DOHH2 (cell line): ENCODE data around the gene DESI2.

ENCODE experiments used
- CTCF ChIP-seq: fragments of 200-600 bp; sonication (generic); IDR thresholded peaks from one replicate; pipeline ENCODE4 v1.5.1; 2014; ENCODE audit warnings: antibody characterized with exemption, mild to moderate bottlenecking, low read depth, low read length; ENCODE audit not compliant: poor library complexity, severe bottlenecking
- EZH2phosphoT487 ChIP-seq: fragments of 200-600 bp; sonication (generic); IDR thresholded peaks from 2 replicates; pipeline ENCODE4 v1.6.1; 2017; ENCODE audit warnings: borderline replicate concordance, mild to moderate bottlenecking, antibody characterized with exemption, low read length, moderate library complexity, mixed read lengths

GRCh38 chr1:244633140-244633539, 19.8 kb upstream of the DESI2 start:
- TF ChIP-seq CTCF (no peak), EZH2phosphoT487 (no peak)
